Measurements from ENCODE around the gene GAS7.
A peak's percentile ranks its signal among the peaks of the same experiment; 100 is the strongest.
"Not testable (repeated sequence)": the region's sequence is repeated elsewhere in the genome, so short reads cannot be mapped to it uniquely, and the experiment has no call there.

The GAS7 gene

DNA sequence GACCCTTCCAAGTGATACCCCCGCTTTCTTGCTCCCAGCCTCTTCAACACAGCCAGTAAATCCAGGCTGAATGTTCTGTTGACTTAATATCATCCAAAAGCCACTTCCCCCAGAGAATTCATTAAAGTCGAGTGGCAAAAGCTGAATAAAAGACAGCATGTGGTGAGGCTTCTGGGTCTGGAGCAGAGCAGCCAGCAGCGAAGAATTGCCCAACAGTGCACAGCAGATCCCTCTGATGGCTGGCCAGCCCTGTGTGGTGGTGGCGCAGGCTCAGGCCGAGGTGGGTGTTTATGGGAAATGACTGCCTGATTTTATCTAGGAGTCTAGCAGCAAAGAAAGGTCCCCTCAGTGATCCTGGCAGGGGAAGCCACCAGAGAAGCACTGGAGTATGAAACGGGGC, 263.0 kb downstream of the GAS7 start:
- no peak for DNase-seq

DNA sequence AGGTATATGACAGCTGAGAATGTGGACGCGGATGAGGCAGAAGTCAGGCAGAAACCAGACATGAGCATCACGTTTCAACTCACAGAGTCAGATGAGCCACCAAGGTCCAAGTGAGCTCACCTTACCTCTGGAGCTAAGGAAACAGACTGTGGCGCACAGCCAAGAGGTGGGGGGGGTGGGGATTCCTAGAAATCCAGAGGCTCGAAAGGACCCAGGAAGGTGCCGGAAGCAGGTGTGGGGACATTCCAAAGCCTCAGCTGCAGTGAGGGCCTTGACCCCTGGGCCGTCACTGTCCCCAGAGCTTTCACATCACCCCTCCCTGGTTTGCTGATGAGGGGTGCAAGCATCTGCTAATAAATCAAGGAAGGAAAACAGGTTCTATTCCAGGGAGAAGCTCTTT, 264.1 kb downstream of the GAS7 start:
- DNase-seq, result no peak

DNA sequence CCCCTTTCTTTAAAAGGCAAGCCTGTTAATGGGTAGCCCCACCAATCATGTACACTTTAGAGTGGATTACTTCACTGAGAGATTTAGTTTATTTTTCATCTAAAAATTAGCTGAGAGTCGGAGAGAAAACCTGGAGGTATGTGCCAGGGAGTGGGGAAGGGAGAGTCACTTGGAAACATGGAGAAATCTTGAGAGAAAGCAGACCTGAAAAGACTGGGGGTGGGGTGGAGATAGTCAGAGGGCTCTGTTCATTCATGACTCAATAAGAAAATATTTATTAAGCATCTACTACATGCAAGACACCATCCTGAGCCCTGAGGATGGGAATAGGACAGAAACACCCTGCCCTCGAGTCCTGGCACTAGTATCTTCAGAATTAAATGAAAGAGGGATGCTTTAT, 265.9 kb downstream of the GAS7 start:
- no peak for DNase-seq

DNA sequence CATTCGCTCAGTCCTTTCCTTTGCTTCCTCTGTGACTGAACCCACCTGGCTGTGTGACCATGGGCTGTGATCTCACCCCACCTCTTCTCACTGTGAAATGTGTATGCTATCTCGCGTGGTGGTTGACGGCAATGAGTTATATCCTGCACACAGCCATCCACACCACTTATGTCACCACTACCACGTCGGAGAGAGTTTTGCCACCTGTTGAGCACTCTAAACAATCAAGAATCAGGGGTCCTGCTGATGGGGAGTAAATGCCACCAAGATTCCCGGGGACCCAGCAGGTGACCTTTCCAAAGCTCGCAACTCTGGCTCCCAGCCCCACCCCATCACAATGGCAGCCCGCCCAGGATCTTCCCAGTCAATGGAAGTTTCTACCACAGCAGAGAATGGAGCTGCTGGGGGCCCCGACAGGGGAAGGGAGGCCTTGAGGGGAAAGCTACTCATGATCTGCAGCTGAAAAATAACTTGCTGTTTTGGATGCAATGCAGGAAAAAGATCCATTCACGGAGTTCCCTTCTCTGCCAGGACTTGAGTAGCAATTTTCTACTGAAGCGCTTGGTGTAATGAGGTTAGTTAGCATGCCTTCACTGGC, 267.2 kb downstream of the GAS7 start:
- DNase-seq, result no peak

DNA sequence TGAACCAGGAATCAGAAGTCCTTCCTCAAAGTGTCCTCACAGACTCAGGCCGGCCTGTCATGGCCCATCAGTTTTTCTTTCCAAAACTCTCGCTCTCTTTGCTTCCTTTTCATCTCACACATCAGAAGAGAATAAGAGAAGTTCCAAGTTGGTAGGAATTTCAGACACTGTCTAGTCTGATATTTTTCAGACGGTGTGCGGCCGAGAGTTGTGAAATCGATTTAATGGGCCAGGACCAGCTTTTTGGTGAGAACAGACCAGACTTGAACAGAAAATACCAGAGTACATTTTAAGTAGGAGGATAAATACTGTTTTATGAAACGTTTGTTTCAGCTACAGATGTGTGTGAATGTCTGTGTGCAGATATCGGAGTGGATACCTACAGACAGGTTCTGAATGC, 268.5 kb downstream of the GAS7 start:
- no peak for DNase-seq

DNA sequence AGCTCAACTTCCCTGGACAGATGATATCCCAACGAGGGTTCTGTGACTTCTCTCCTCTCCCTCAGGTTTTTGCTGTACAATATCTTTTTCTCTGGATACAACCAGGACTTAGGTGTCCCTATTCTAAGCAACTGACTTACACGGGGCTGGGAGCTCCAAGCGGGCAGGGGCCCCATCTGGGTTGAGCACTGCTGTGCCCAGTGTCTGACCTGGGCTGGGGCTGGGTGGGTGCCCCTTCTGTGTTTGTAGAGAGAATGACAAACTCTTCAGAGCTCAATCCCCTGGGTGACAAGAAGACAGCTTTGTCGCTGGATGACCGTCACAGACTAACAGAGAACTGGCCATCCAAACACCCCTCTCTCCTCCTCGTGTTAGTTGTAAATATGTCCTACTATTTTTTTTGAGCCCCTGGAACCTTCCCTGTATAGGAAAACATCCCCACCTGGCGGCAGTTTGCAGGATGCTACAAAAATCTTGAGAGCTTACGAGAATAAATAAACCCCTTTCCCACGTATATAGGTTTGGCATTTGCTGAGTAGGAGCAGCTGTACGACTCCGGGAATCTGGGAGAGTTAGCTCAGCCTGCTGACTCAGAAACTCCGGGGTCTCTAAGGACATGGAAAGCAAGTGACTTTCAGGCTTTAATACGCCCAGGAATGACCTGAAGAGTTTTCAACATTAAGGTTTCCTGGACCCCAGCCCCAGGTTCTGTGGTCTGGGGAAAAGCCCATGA, 269.6 kb downstream of the GAS7 start:
- DNase-seq, result no peak

DNA sequence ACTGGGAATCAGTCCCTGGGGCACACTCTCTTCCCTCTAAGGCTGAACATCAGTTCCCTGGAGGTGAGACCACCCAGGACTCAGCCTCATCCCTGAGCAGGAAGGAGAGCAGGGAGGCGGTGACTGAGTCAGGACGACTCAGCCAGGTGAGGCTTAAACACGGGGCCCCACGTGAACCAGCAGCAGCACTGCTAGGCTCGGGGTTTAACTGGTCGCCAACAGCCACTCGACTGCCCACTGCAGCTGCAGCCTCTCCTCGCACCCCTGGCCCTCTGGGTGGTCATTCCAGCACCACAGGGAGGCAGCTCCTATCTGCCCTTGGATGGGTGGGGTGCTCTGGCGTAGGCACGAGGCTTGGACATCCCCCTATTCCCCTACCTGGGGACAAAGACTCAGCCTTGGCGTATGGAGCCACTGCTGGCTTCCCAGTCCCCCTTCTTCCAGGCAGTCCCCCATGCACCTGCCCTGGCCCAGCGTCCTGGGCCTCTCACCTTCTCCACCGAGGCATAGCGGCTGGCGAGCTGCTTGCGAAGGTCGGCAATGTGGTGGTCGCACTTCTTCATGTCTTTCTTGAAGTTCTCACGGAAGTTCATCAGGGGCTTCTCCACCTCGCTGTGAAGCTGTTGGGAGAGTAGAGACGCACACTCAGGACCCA, 272.1 kb downstream of the GAS7 start:
- no peak for DNase-seq

DNA sequence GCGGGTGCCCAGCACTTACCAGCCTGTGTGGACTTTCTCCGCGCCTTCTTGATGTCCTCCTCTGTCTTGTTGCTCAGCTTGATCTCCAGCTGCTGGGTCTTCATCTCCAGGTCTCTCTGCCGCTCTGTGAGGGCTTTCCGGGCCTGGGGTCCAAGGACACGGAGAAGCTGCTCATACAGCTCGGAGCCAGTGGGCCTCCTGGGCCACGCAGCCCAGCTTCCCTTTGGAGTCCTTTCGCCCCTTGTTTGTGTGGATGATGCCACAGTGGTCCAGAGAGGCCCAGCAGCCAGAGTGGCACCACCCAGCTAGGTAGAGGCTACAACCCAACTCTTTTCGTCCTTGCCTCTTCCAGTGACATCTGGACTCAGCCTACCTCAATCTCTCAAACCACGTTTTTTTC, 272.9 kb downstream of the GAS7 start:
- no peak for DNase-seq

DNA sequence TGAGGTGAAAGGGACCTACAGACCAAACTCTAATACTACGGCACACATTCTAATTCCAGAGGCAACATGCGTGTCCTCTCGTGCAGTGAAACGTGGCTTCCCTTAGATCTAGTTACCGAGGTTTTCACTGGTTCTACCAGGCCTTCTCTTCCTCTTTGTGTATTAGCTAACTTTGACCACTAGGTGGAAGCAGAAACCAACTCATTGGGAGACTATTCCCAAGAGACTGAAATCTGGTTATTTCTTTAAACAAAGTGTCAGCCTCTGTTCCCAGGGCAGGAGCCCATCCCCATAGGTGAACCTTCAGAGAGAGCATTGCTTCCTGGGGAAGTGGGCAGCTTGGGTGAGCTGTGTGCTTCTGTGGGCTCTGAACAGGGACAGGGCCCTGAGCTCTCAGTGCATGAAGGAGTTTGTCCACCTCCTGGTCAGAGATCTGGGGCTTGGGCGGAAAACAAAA, 273.6 kb downstream of the GAS7 start:
- peak in 1 of 5 experiments; percentile 47 for DNase-seq

DNA sequence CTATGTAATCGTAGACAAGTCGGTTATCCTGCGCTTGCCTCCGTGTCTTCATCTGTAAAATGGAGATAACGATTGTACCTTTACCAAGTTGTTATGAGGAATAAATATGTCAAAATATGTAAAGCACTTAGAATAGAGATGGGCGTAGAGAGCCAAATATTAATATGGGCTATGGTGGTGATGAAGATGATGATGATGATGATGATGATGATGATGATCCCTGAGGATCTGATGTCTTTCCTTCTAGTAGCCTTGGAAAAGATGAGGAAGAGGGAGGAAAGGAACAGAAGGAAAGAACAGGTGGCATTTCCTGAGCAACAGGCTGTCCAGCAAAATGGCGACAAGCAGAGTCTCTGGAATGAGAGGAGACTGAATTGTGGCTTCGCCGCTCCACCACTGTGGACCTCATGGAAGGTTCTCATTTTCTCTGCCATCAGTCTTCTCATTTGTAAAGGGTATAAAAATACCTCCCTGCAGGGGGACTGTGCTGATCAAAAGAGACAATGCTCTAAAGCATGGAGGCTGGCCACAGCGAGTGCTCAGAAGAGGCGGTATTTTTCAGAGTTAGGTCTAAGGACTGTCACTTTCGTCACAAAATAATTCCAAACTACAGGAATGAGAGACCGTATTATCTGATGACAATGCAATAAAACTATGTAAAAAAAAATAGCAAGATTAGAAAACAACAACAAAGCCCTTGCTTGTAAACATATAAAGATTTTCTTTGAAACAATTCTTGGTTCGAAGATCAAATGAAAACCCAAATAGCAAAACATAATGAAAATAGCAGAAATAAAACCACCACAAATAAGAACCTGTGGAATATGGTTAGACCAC, 276.2 kb downstream of the GAS7 start:
- DNase-seq, result no peak

DNA sequence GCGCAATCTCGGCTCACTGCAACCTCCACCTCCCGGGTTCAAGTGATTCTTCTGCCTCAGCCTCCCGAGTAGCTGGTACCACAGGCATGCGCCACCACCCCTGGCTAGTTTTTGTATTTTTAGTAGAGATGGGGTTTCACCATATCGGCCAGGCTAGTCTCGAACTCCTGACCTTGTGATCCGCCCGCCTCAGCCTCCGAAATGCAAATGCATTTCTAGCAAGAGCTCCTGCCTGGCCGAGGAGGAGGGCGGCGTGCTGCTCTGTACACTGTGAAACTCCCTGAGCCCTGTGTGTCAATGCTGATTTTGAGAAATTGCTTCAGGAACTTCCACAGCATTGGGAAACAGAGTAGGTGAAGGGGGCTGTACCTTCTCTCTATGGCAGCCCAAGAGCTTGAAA, 277.2 kb downstream of the GAS7 start:
- not testable (repeated sequence) for DNase-seq

DNA sequence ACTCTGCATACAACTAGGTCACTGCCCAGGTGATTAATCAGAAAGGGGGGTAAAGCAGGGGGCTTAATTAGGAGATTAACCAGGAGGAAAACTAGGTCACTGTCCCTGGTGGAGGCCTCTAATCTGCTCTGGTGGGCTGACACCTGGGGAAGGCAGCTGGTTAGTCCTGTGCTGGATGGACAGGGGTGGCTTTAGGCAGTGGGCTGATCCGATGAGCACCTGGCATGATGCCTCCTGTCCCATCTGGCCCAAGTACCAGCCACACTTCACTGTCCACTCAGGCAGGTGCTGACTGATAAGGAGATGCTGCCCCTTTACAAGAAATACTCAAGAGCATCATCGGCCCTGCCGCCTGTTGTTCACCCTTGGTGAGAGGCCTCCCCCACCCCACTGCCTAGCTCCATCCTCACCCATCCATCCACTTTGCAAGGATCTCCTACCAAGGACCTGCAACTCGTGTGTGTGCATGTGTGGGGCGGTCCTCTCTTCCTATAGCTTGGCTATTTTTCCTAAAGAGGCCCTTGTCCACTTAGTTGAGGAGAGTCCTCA, 279.5 kb downstream of the GAS7 start:
- DNase-seq, result no peak

DNA sequence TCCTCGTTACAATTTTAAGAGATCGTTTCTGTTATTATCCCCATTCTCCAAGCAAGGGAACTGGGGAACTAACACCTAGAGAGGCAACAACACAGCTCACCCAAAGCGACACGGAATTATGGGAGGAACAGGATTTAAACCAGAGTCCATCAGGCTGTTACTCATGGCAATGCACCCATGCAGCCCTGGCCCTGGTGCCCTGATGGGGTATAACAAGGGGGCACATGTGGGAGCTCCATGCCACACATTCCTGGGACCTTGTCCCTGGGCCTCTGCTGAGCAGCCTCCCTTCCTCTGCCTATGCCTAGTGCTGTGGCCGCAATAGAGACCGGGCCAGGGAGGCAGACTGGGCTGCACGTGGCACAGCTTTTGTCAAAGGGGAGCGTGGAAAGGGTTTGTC, 280.1 kb downstream of the GAS7 start:
- no peak for DNase-seq

DNA sequence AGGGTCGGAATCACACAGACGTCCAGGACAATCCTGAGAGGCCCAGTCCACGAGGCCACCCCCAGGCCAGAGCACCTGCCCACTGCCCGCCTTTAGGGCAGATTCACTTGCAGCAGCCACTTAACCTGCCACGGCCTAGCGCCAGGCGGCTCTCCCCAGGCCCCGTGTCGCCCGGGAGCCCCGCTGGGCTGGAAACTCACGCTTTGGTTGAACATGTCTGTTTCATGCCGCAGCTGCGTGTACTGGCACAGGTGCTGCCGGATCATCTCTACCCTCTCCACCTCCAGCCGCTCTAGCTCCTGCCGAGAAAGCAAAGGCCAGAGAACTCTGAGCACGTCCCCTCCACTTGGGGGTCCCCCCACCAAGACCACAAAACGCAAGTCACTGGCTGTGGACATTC, 280.6 kb downstream of the GAS7 start:
- DNase-seq, result no peak

DNA sequence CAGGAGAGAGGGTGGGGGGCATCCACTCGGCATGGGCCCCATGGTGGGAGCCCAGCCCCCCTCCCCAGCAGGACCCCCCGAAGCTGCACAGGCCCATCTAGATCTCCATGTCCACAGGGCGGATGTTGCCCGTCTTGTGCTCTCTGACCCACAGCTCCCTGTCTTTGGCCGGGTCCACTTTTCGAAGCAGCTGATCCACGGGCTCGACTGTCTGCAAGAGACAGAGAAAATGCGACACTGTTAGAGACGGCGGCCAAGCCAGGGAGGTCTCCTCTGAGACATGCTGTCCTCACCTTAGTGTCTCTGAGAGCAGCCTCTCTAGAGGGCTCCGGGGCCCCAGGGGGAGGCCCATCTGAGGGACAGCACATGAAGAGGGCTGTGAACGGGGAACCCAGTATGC, 281.3 kb downstream of the GAS7 start:
- DNase-seq, result no peak

DNA sequence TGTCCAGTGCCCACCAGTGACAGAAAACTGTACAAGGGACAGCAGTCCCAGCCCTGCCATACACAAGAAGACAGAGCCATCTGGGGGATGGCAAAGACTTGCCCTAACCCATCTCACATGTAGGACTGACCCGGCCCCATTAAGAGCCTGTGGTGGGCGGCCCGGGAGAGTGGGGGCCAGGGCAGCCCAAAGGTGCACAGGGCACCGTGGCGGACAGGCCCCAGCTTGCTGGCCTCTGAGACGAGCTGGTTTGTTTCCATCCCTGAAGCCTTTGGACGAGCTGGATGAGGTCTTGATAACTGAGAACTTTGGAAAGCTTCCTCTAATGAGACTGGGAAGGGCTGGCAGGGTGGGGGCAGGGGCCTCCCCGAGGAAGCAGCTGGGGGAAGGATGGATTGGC, 282.3 kb downstream of the GAS7 start:
- no peak for DNase-seq

DNA sequence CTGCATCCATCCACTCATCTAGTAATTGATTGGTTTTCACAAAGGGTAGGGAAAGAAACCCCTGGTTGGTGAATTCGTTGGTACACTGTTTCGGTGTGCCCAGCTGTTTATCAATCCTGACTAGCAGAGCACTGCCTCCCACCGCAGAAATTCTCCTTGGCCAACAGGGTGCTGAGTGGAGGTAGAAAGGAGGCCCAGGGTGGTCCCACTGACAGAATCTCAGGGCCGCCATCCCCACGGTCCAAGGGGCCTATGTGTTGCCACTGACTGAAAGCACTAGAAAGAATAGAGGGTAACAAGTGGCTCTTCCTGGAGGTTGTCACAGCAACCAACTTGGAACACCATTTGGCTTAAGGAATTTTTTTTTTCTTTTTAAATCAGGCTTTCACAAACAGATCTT, 284.9 kb downstream of the GAS7 start:
- DNase-seq, result no peak

DNA sequence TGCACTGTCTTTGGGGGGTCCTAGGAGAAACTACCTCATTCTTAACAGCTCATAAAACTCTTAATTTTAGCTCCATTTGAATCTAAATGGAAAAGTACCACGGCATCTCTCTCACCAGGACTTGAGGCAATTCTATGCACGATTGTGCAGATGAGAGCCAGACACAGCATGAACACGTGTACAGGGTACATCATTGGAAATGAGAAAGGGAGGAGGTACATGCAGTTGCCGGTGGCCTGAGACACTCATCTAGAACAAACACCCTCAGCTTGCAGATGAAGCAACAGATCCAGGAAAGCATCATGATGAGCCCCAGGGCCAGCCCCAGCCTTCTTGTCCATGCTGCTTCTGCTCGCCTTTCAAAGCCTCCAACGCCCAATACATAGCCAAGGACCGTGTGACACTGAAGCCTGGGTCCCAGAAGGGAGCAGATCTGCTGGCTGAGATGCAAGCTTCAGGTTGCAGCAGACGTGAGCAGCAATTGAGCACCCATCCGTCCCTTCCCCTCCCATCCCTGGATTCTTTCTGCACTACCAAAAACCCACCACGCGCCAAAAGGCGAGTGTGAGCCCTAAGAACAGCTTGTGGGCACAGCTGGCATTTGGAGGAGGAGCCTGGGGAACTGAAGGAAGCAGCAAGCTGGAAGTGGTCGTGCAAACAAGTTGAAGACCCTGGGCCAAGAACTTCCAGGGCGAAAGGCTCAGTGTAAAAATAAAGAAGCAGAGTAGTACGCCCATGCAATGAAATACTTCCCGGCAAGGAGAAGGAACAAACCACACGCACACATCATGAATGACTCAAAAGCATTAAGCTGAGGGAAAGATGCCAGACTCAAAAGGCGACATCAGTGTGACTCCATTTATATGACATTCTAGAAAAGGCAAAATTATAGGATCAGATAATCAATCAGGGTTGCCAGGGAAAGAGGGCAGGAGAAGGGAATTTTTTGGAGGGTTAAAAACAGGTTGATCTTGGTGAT, 286.0 kb downstream of the GAS7 start:
- DNase-seq, result no peak

DNA sequence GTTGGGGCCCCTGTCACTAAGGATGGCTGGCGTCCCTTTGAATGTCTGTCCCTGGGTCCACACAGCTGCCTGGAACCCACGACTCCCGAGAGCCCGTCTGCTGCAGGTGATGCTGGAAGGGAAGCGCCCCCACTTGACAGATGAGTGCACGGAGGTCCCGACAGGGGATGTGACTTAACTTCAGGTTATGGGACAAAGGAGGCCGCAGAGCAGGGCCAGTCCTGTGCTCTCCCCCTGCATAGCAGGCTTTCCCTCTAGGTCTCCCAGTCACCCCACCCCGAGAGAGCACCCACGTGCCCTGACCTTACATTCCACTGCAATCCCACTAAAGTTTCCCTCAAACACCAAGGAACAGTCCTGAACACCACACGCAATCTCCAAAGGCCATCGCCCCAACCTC, 287.3 kb downstream of the GAS7 start:
- DNase-seq, result no peak

DNA sequence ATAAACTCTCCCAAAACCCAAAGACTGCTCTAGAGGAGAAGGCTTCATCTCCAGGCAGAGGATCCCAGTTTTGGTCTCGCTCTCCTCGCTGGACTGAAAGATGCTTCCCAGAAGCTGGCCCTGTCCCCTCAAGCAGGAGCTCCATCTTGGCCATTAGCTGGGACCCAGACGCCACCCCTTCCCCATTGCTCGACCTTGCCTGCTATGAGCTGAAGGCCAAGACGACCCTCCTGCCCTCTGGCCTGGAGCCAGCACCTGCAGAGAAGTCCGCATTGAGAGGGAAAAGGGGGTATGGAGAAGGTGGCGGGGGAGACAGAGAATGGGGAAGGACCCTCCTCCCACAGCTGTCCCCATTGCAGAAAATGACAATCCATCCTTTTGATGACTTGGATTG, 289.8 kb downstream of the GAS7 start:
- no peak for DNase-seq

DNA sequence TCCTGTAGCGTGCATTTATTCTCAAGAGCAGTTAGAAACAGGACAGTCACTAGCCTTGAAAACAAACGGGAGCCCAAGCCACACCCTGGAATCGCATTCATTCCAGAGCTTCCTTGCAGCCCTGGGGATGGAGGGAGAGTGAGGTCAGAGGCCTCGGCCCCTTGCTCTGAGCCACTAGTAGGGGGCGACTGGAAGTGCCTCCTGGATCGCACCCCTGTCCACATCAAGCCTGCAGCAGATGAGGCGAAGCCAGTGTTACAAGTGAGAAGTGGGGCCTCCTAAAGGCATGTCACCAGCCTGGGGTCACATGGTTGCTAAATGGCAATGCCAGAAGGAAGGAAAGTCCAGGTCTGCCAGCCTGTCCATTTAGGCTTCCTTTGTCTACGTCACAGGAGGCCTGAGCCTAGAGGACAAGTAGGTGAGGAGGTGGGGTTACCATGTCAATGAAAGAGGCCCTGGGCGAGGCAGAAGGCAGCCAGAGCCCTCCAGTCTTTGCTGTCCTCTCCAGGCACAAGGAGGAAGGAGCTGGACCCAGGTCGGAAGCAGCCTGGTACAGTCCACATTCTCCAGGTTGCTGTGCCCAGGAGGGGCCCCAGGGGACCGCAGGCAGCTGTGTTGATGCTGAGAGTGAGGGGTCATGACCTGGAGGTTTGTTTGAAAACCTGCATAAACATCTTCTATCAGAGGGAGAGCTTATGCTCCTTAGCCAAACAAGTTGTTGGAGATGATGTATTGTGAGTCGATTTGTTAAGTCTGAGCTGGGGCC, 290.3 kb downstream of the GAS7 start:
- no peak for DNase-seq
